Neural cell (in vitro differentiated cells): Measurements from ENCODE around the gene PMIS2.

Experiments
- EP300 ChIP-seq: fragments of 450-650 bp; conservative IDR thresholded peaks from 2 replicates; pipeline ENCODE4 v1.6.1; 2014; ENCODE audit warnings: antibody characterized with exemption, mild to moderate bottlenecking, moderate library complexity; ENCODE audit not compliant: poor library complexity, severe bottlenecking
- EZH2 ChIP-seq: fragments of 200-600, 300-800 bp; shearing (Covaris generic), sonication (generic); IDR thresholded peaks from 2 replicates; pipeline ENCODE4 v1.6.1; 2014; ENCODE audit warnings: antibody characterized with exemption, low read length, borderline replicate concordance, mild to moderate bottlenecking; ENCODE audit not compliant: insufficient read depth, poor library complexity, severe bottlenecking
- MXI1 ChIP-seq: fragments of 450-650 bp; conservative IDR thresholded peaks from 2 replicates; pipeline ENCODE4 v1.6.1; 2014; ENCODE audit warnings: antibody characterized with exemption, mild to moderate bottlenecking; ENCODE audit not compliant: poor library complexity, severe bottlenecking
- POLR2AphosphoS5 ChIP-seq: IDR thresholded peaks from 2 replicates; pipeline ENCODE4 v1.6.1; 2012
- RAD21 ChIP-seq: fragments of 450-650 bp; conservative IDR thresholded peaks from 2 replicates; pipeline ENCODE4 v1.6.1; 2014; ENCODE audit warnings: antibody characterized with exemption, mild to moderate bottlenecking, moderate library complexity
- REST ChIP-seq: IDR thresholded peaks from 2 replicates; pipeline ENCODE4 v1.6.1; 2012; ENCODE audit warnings: borderline replicate concordance
- SMC3 ChIP-seq: fragments of 450-650 bp; conservative IDR thresholded peaks from 2 replicates; pipeline ENCODE4 v1.6.1; 2014; ENCODE audit warnings: antibody characterized with exemption, mild to moderate bottlenecking, moderate library complexity; ENCODE audit not compliant: poor library complexity
- TAF1 ChIP-seq: IDR thresholded peaks from 2 replicates; pipeline ENCODE4 v1.6.1; 2012; ENCODE audit warnings: low read depth
- TF ChIP-seq, protein P1 (sequence below): fragments of 450-650 bp; IDR thresholded peaks from 2 replicates; pipeline ENCODE4 v1.5.1; 2014; ENCODE audit warnings: antibody characterized with exemption, mild to moderate bottlenecking, moderate library complexity; ENCODE audit not compliant: poor library complexity, severe bottlenecking

DNA sequence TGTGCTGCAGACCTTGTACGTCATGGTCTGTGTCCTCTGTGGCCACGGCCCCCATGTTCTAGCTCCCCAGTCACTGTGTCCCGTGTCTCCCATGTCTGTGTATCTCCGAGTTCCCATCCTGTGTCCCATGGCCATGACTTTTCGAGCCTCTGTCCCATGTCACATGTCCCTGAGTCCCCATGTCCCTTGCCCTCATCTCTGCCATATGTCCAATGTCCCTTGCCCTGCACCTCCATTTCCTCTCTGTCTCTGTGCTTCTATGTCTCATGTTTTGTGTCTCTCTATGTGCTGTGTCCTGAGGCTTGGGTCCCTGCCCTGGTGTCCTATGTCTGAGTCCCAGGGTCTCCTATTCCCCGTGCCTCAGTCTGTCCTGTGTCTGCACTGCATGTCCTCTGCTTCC lies 24.5 kb upstream of the PMIS2 start:
- TF ChIP-seq, protein P1, sequence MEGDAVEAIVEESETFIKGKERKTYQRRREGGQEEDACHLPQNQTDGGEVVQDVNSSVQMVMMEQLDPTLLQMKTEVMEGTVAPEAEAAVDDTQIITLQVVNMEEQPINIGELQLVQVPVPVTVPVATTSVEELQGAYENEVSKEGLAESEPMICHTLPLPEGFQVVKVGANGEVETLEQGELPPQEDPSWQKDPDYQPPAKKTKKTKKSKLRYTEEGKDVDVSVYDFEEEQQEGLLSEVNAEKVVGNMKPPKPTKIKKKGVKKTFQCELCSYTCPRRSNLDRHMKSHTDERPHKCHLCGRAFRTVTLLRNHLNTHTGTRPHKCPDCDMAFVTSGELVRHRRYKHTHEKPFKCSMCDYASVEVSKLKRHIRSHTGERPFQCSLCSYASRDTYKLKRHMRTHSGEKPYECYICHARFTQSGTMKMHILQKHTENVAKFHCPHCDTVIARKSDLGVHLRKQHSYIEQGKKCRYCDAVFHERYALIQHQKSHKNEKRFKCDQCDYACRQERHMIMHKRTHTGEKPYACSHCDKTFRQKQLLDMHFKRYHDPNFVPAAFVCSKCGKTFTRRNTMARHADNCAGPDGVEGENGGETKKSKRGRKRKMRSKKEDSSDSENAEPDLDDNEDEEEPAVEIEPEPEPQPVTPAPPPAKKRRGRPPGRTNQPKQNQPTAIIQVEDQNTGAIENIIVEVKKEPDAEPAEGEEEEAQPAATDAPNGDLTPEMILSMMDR: no peak
- TF ChIP-seq EP300 (no peak), REST (no peak), SMC3 (no peak), MXI1 (no peak), POLR2AphosphoS5 (no peak), EZH2 (no peak), RAD21 (no peak), TAF1 (no peak)
